K562 (cell line): ENCODE measurements around the gene FBN1. TPM values are rescaled to one million over a fixed set of nuclear protein-coding genes. Genes with fewer than 3 reads are reported as not detected.

Source experiments
- ATF1 ChIP-seq, 2 experiments: fragments of 450-650 bp in 1 of 2; IDR thresholded peaks; 2 replicates each; pipeline ENCODE4 v1.6.1; 2016; ENCODE audit warnings: missing compliant biosample characterization in 1 of 2, missing genetic modification characterization in 1 of 2
- EP300 ChIP-seq: IDR thresholded peaks from 2 replicates; pipeline ENCODE4 v1.6.1; 2012; ENCODE audit warnings: low read length, improper control_type of control experiment
- IFI16 ChIP-seq: fragments of 250-450 bp; sonication (Bioruptor Pico); IDR thresholded peaks from 2 replicates; pipeline ENCODE4 v2.1.2; 2022; ENCODE audit warnings: mild to moderate bottlenecking, inconsistent platforms
- MEF2D ChIP-seq: conservative IDR thresholded peaks from 2 replicates; pipeline ENCODE4 v1.6.1; 2016; ENCODE audit warnings: low read depth, missing genetic modification characterization, missing compliant biosample characterization
- PURB ChIP-seq: sonication (generic); formaldehyde crosslinking; IDR thresholded peaks from 2 replicates; pipeline ENCODE4 v1.9.0; 2021; ENCODE audit warnings: low read depth, mild to moderate bottlenecking, missing genetic modification reagents
- RAD51 ChIP-seq: fragments of 450-650 bp; IDR thresholded peaks from 2 replicates; pipeline ENCODE4 v1.7.1; 2016; ENCODE audit warnings: low read depth, mild to moderate bottlenecking, borderline replicate concordance
- SOX6 ChIP-seq: fragments of 450-650 bp; IDR thresholded peaks from 2 replicates; pipeline ENCODE4 v1.6.1; 2014; ENCODE audit warnings: mild to moderate bottlenecking
- ZBTB26 ChIP-seq: fragments of 450-650 bp; formaldehyde crosslinking; IDR thresholded peaks from 2 replicates; pipeline ENCODE4 v1.4.0; 2022; ENCODE audit warnings: missing genetic modification characterization
- ZNF24 ChIP-seq: fragments of 450-650 bp; IDR thresholded peaks from 2 replicates; pipeline ENCODE4 v1.6.1; 2016
- polyA plus RNA-seq, 8 experiments: library from polyadenylated mRNA; depleted of rRNA in 4 of 8; stranded (reverse) in 5 of 8; unstranded in 3 of 8; fragments of >200 nt; fragmentation: Nextera tagmentation in 2 of 8; fragmentation: Illumina TruSeq in 1 of 8; extraction: Ambion mirVana in 2 of 8; extraction: Trizol in 1 of 8; gene quantifications; 2 replicates each; pipeline versions ENCODE4 v1.2.1 to v1.2.3, GENCODE V29; 2011 to 2014; ENCODE audit warnings: inconsistent platforms in 1 of 8, missing spikeins in 1 of 8
- total RNA-seq, 7 experiments: library from RNA; depleted of rRNA in 6 of 7; stranded (reverse); fragments of >200 nt in 6 of 7; fragmentation: Illumina TruSeq in 2 of 7; extraction: Trizol in 2 of 7; gene quantifications; 2 replicates each; pipeline versions ENCODE4 v1.2.1 to v1.2.3, GENCODE V29; 2011 to 2021; ENCODE audit warnings: low replicate concordance in 1 of 7
- TF ChIP-seq, protein P1 (sequence below), 3 experiments: fragments of 200-800 bp in 1 of 3; fragments of 250-450 bp in 1 of 3; fragments of 450-650 bp in 1 of 3; sonication (Bioruptor Pico) in 1 of 3; sonication (Bioruptor generic) in 1 of 3; formaldehyde crosslinking in 1 of 3; IDR thresholded peaks; 2 replicates each; pipeline versions ENCODE4 v1.6.1 to v1.8.0; 2016 to 2022; ENCODE audit warnings: mild to moderate bottlenecking in 2 of 3, missing genetic modification characterization in 2 of 3, missing compliant biosample characterization in 1 of 3, moderate library complexity in 1 of 3

The FBN1 gene
- total and polyA plus RNA-seq, 9 of the 15 experiments (the other 6 are each of a cell fraction or from before 2014, with no cell fraction given) = 0.15 to 1.2 (median 0.60) TPM

GRCh38 chr15:48473667-48474066 is 171.8 kb downstream of the FBN1 start (continued):
- TF ChIP-seq, protein P1, sequence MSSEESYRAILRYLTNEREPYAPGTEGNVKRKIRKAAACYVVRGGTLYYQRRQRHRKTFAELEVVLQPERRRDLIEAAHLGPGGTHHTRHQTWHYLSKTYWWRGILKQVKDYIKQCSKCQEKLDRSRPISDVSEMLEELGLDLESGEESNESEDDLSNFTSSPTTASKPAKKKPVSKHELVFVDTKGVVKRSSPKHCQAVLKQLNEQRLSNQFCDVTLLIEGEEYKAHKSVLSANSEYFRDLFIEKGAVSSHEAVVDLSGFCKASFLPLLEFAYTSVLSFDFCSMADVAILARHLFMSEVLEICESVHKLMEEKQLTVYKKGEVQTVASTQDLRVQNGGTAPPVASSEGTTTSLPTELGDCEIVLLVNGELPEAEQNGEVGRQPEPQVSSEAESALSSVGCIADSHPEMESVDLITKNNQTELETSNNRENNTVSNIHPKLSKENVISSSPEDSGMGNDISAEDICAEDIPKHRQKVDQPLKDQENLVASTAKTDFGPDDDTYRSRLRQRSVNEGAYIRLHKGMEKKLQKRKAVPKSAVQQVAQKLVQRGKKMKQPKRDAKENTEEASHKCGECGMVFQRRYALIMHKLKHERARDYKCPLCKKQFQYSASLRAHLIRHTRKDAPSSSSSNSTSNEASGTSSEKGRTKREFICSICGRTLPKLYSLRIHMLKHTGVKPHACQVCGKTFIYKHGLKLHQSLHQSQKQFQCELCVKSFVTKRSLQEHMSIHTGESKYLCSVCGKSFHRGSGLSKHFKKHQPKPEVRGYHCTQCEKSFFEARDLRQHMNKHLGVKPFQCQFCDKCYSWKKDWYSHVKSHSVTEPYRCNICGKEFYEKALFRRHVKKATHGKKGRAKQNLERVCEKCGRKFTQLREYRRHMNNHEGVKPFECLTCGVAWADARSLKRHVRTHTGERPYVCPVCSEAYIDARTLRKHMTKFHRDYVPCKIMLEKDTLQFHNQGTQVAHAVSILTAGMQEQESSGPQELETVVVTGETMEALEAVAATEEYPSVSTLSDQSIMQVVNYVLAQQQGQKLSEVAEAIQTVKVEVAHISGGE (CRISPR knock-in tag; IDR thresholded peaks at IDR 0.05) = no peak
- TF ChIP-seq ZNF24 (no peak), ZBTB26 (CRISPR knock-in tag) (no peak), IFI16 (CRISPR knock-in tag) (no peak), MEF2D (tag) (no peak), RAD51 (no peak), SOX6 (no peak), EP300 (no peak), ATF1 (CRISPR knock-in tag; IDR thresholded peaks at IDR 0.05) (no peak), ATF1 (tag; IDR thresholded peaks at IDR 0.05) (no peak), PURB (CRISPR knock-in tag) (no peak)
